HFFc6 (cell line): ENCODE results near the gene RBMS3. TPM values are rescaled to one million over a fixed set of nuclear protein-coding genes. Genes with fewer than 3 reads are reported as not detected.

Experiments
- DNase-seq: peaks from one replicate; pipeline ENCODE4 v3.0.0-alpha.2; 2018
- H3K27ac Mint-ChIP-seq: 2 replicates; pipeline ENCODE4 v1.8.0; 2020; ENCODE audit warnings: mild to moderate bottlenecking, mixed read lengths
- H3K27me3 Mint-ChIP-seq: 2 replicates; pipeline ENCODE4 v1.8.0; 2021; ENCODE audit warnings: mild to moderate bottlenecking, moderate library complexity, mixed read lengths; ENCODE audit not compliant: insufficient read depth
- H3K36me3 Mint-ChIP-seq: 2 replicates; pipeline ENCODE4 v1.8.0; 2021; ENCODE audit warnings: low read depth, mixed read lengths
- H3K4me1 Mint-ChIP-seq: 2 replicates; pipeline ENCODE4 v1.8.0; 2020; ENCODE audit warnings: low read depth, mixed read lengths
- H3K4me3 Mint-ChIP-seq: 2 replicates; pipeline ENCODE4 v1.8.0; 2020; ENCODE audit warnings: mild to moderate bottlenecking, moderate library complexity, mixed read lengths
- H3K9me3 Mint-ChIP-seq: 2 replicates; pipeline ENCODE4 v1.8.0; 2020; ENCODE audit warnings: mild to moderate bottlenecking, mixed read lengths
- CTCF ChIP-seq: fragments of 200-600 bp; sonication (generic); IDR thresholded peaks from 2 replicates; pipeline ENCODE4 v1.5.0; 2021; ENCODE audit warnings: antibody characterized with exemption, mild to moderate bottlenecking
- total RNA-seq, 6 experiments: library from RNA; stranded (reverse); fragmentation: NEBNext Ultra II Directional; extraction: Animal tissue kit (Norgen Biotek cat#: 25700); gene quantifications; 2 replicates in 1 of 6; 3 replicates in 5 of 6; pipeline ENCODE4 v1.2.3, GENCODE V29; 2021

RBMS3 gene
- total RNA-seq, 6 experiments from 2014 or later, result 22.8 to 46.9 (median 39.4) TPM

GRCh38 chr3:29314727-29315088, 33.8 kb downstream of the RBMS3 start:
- no peak for DNase-seq
- H3K4me1 Mint-ChIP-seq, result peaks cover 67% of the 10 kb centered on the region
- H3K36me3 Mint-ChIP-seq, result no peaks in the 10 kb centered on the region
- H3K9me3 Mint-ChIP-seq, result no peaks in the 10 kb centered on the region
- no peak overlapping the region for H3K4me3 Mint-ChIP-seq
- H3K27me3 Mint-ChIP-seq, result peaks cover 2% of the 10 kb centered on the region; the same call in 1 of the 2 replicates
- H3K27ac Mint-ChIP-seq, result no peak overlapping the region
- no peak for TF ChIP-seq CTCF

GRCh38 chr3:29317659-29318173, 36.8 kb downstream of the RBMS3 start:
- no peaks in the 10 kb centered on the region for H3K27me3 Mint-ChIP-seq
- no peak for DNase-seq
- H3K4me3 Mint-ChIP-seq, result no peak overlapping the region
- no peaks in the 10 kb centered on the region for H3K9me3 Mint-ChIP-seq
- H3K27ac Mint-ChIP-seq, result no peak overlapping the region
- H3K36me3 Mint-ChIP-seq, result peaks cover 7% of the 10 kb centered on the region; the same call in 1 of the 2 replicates
- peaks cover 78% of the 10 kb centered on the region for H3K4me1 Mint-ChIP-seq
- TF ChIP-seq CTCF, result no peak

DNA sequence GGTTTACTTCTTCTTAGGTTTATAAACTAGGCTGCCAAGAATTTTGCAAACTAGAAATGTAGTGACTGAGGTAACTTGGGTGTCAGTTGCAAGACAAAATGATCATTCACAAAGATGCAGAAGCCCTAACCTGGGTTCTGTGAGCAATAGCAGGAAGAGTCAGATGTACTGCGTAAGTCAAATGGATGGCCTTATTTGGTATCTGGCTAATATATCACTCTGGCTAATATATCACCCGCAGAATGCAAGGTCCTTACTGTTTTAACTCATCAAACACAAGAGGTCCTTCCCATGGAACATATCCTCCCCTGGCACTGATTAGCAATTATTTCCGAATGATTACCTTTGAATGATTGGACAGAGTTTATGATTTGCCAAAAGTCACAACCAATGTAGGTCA, 37.4 kb downstream of the RBMS3 start:
- TF ChIP-seq CTCF, result no peak
- Mint-ChIP-seq H3K27ac (no peak overlapping the region), H3K9me3 (no peaks in the 10 kb centered on the region), H3K4me3 (no peak overlapping the region), H3K27me3 (no peaks in the 10 kb centered on the region), H3K4me1 (peaks cover 73% of the 10 kb centered on the region), H3K36me3 (peaks cover 7% of the 10 kb centered on the region; the same call in 1 of the 2 replicates)
- DNase-seq, result no peak

DNA sequence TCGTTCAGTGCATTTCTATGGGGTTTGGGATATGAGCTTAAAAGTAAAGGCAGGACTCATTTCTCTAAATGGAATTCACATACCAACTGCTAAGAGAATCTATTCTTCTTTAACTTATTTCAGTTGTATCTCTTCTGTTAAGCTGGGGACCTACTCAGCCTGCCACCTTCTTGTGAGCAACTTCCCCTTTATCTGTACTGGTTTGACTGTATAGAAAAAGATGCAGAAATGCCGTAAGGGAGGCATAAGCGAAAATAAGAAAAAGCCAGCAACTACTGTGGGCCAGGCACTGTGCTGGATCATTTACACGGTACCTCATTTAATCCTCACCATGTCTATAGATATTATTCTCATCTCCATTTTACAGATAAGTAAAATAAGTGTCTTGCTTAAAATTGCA, 38.4 kb downstream of the RBMS3 start:
- TF ChIP-seq CTCF, result no peak
- Mint-ChIP-seq H3K27me3 (no peaks in the 10 kb centered on the region), H3K4me3 (no peak overlapping the region), H3K4me1 (peaks cover 76% of the 10 kb centered on the region), H3K9me3 (no peaks in the 10 kb centered on the region), H3K36me3 (peaks cover 7% of the 10 kb centered on the region; the same call in 1 of the 2 replicates), H3K27ac (no peak overlapping the region)
- DNase-seq, result no peak

- Mint-ChIP-seq H3K27me3 (peaks cover 4% of the 10 kb centered on the region), H3K27ac (peak overlapping the region; percentile 18; the same call in 1 of the 2 replicates), H3K9me3 (no peaks in the 10 kb centered on the region), H3K4me1 (peaks cover 76% of the 10 kb centered on the region), H3K4me3 (no peak overlapping the region), H3K36me3 (peaks cover 7% of the 10 kb centered on the region; the same call in 1 of the 2 replicates)
- TF ChIP-seq CTCF, result no peak
- DNase-seq, result no peak
Measured at GRCh38 chr3:29319798-29320197, 38.9 kb downstream of the RBMS3 start.
